Stomach (tissue), 4 donors: ENCODE results near the gene GRIFIN.

Source experiments
- CTCF ChIP-seq, 7 experiments: fragments of 450-650 bp in 4 of 7; fragments of 200-600 bp in 3 of 7; sonication (generic) in 3 of 7; IDR thresholded peaks; one replicate each; pipeline ENCODE4 v1.5.1; 2016 to 2019; ENCODE audit warnings: antibody characterized with exemption in 7 of 7, control low read depth in 2 of 7, mild to moderate bottlenecking in 1 of 7
- POLR2A ChIP-seq, 4 donors: fragments of 450-650 bp; IDR thresholded peaks; one replicate each; pipeline ENCODE4 v1.6.1; 2016; ENCODE audit warnings: antibody characterized with exemption in 4 of 4, control low read depth in 2 of 4, mild to moderate bottlenecking in 1 of 4, moderate library complexity in 1 of 4
- POLR2AphosphoS5 ChIP-seq, 3 donors: sonication (generic); formaldehyde crosslinking; IDR thresholded peaks; one replicate each; pipeline ENCODE4 v1.6.1; 2016; ENCODE audit warnings: antibody characterized with exemption in 3 of 3

GRCh38 chr7:2517678-2518507 lies 41.7 kb upstream of the GRIFIN start:
- TF ChIP-seq POLR2AphosphoS5 (IDR thresholded peaks at IDR 0.05) (no peak), CTCF (IDR thresholded peaks at IDR 0.05) (no peak), POLR2A (IDR thresholded peaks at IDR 0.05) (no peak)
